PFSK-1 (cell line): Measurements from ENCODE around the gene SH2B3.

Experiments
- FOXP2 ChIP-seq: optimal IDR thresholded peaks from 2 replicates; pipeline ENCODE3; 2011; ENCODE audit warnings: borderline replicate concordance, control low read depth, inconsistent platforms; ENCODE audit not compliant: insufficient read depth; ENCODE audit errors: extremely low read length, extremely low read depth
- POLR2AphosphoS5 ChIP-seq: IDR thresholded peaks from 2 replicates; pipeline ENCODE4 v1.6.1; 2012; ENCODE audit warnings: low read depth, mild to moderate bottlenecking, control low read depth, low read length, moderate library complexity
- SIN3A ChIP-seq: IDR thresholded peaks from 2 replicates; pipeline ENCODE4 v1.6.1; 2012; ENCODE audit warnings: mild to moderate bottlenecking, low read length, moderate library complexity, borderline replicate concordance; ENCODE audit not compliant: insufficient read depth
- TAF1 ChIP-seq: IDR thresholded peaks from 2 replicates; pipeline ENCODE4 v1.6.1; 2012; ENCODE audit warnings: low read length, control low read depth, borderline replicate concordance; ENCODE audit not compliant: insufficient read depth
- TF ChIP-seq, protein P1 (sequence below), 2 experiments: IDR thresholded peaks; 2 replicates each; pipeline versions ENCODE4 v1.6.1 to v1.8.0; 2011 to 2012; ENCODE audit warnings: low read depth in 2 of 2, low read length in 2 of 2, control low read depth in 1 of 2, inconsistent platforms in 1 of 2, mild to moderate bottlenecking in 1 of 2, moderate library complexity in 1 of 2; ENCODE audit not compliant: insufficient read depth in 1 of 2

GRCh38 chr12:111359914-111360276, 45.8 kb upstream of the SH2B3 start:
- TF ChIP-seq, protein P1, sequence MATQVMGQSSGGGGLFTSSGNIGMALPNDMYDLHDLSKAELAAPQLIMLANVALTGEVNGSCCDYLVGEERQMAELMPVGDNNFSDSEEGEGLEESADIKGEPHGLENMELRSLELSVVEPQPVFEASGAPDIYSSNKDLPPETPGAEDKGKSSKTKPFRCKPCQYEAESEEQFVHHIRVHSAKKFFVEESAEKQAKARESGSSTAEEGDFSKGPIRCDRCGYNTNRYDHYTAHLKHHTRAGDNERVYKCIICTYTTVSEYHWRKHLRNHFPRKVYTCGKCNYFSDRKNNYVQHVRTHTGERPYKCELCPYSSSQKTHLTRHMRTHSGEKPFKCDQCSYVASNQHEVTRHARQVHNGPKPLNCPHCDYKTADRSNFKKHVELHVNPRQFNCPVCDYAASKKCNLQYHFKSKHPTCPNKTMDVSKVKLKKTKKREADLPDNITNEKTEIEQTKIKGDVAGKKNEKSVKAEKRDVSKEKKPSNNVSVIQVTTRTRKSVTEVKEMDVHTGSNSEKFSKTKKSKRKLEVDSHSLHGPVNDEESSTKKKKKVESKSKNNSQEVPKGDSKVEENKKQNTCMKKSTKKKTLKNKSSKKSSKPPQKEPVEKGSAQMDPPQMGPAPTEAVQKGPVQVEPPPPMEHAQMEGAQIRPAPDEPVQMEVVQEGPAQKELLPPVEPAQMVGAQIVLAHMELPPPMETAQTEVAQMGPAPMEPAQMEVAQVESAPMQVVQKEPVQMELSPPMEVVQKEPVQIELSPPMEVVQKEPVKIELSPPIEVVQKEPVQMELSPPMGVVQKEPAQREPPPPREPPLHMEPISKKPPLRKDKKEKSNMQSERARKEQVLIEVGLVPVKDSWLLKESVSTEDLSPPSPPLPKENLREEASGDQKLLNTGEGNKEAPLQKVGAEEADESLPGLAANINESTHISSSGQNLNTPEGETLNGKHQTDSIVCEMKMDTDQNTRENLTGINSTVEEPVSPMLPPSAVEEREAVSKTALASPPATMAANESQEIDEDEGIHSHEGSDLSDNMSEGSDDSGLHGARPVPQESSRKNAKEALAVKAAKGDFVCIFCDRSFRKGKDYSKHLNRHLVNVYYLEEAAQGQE (IDR thresholded peaks at IDR 0.05; ENCODE audit: insufficient read depth in 1 of 2, low read depth in 2 of 2, low read length in 2 of 2): no peak
- TF ChIP-seq POLR2AphosphoS5 (no peak), TAF1 (no peak), SIN3A (no peak), FOXP2 (no peak)
